ENCODE results near the gene ERVW-1. TPM values are rescaled to one million over a fixed set of nuclear protein-coding genes. Genes with fewer than 3 reads are reported as not detected.

The ERVW-1 gene
- total and polyA plus RNA-seq, 9 donors: 0.06 TPM; not detected in 8

DNA sequence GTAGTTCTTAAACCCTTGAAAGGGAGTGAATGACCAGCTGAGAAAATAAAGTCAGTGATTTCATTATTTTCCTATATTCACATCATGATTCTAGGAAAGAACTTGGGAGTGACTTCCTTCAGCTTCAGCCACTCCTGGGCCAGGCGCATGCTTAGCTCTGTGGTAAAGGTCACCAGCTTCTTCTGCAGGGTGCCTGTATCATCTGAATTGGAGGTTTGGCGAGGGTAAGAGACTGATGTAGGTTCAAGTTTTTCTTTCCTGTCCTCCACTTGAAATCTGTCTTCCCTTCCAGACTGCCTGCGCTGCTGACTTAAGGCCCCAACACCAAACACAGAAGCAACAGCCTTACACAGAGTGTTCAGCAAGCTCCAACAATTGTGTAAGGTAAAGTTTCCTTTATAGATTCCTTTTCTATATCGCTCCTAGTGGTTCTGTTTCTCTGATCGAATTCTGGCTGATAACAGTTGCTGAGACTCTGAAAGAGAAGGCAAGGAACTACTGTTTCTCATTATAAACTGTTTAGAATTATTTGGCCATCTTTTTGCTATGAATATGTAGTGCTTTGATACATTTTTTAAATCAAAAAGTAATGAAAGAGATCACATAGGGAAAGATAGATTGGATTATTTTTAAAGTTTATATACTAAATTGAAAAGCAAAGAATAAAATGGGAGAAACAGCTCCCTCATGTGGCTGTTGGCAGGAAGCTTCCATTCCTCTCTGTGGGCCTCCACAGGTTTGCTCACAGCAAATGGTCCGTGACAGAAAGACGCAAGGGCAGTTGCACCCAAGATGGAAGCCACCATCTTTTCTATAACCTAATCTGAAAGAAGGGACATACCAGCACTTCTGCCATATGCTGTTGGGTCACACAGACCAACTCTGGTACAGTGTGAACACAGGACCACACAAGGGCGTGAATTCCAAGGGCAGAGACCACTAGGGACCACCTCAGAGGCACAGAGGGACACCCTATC lies 16.4 kb downstream of the ERVW-1 start:
- no peak for DNase-seq
- Histone ChIP-seq H3K4me3 (no peak overlapping the region), H3K36me3 (no peaks in the 10 kb centered on the region), H3K27ac (no peak overlapping the region), H3K9me3 (no peaks in the 10 kb centered on the region), H3K4me1 (ENCODE audit: insufficient read depth) (no peaks in the 10 kb centered on the region), H3K27me3 (no peaks in the 10 kb centered on the region)
- WGBS, 3 donors: 42 to 52% (median 51%) methylated on average over 8 of the region's 8 CpGs
- TF ChIP-seq POLR2A (IDR thresholded peaks at IDR 0.05) (no peak), EP300 (IDR thresholded peaks at IDR 0.05) (no peak)
- TF ChIP-seq, protein P1, sequence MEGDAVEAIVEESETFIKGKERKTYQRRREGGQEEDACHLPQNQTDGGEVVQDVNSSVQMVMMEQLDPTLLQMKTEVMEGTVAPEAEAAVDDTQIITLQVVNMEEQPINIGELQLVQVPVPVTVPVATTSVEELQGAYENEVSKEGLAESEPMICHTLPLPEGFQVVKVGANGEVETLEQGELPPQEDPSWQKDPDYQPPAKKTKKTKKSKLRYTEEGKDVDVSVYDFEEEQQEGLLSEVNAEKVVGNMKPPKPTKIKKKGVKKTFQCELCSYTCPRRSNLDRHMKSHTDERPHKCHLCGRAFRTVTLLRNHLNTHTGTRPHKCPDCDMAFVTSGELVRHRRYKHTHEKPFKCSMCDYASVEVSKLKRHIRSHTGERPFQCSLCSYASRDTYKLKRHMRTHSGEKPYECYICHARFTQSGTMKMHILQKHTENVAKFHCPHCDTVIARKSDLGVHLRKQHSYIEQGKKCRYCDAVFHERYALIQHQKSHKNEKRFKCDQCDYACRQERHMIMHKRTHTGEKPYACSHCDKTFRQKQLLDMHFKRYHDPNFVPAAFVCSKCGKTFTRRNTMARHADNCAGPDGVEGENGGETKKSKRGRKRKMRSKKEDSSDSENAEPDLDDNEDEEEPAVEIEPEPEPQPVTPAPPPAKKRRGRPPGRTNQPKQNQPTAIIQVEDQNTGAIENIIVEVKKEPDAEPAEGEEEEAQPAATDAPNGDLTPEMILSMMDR (IDR thresholded peaks at IDR 0.05): no peak
- intact Hi-C loops (cut with DNase I): no loop called here

DNA sequence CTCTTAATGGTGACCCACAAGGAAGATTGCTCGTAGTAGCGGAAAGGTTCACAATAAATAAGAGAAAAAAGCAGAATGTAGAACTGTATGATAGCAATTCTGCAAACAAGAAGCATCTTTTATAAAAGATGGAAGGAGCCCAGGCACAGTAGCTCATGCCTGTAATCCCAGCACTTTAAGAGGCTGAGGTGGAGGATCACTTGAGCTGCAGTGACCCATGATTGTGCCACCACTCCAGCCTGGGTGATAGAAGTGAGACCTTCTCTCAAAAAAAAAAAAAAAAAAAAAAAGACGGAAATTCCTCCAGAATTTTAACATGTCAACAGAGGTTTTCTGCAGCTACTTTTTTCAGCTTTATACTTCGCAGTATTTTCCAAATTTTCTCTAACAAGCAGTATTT lies 17.2 kb downstream of the ERVW-1 start:
- no peak for TF ChIP-seq EP300 (IDR thresholded peaks at IDR 0.05)
- no peak for TF ChIP-seq POLR2A (IDR thresholded peaks at IDR 0.05)
- TF ChIP-seq, protein P1 (IDR thresholded peaks at IDR 0.05): no peak
- no peaks in the 10 kb centered on the region for H3K9me3 ChIP-seq
- H3K36me3 ChIP-seq: no peaks in the 10 kb centered on the region
- no peak overlapping the region for H3K27ac ChIP-seq
- intact Hi-C loops (cut with DNase I): no loop called here
- DNase-seq: no peak
- no peak overlapping the region for H3K4me3 ChIP-seq
- no peaks in the 10 kb centered on the region for H3K27me3 ChIP-seq
- H3K4me1 ChIP-seq (ENCODE audit: insufficient read depth): no peaks in the 10 kb centered on the region
- WGBS, 3 donors: 64 to 86% (median 75%) methylated on average over 4 of the region's 4 CpGs

DNA sequence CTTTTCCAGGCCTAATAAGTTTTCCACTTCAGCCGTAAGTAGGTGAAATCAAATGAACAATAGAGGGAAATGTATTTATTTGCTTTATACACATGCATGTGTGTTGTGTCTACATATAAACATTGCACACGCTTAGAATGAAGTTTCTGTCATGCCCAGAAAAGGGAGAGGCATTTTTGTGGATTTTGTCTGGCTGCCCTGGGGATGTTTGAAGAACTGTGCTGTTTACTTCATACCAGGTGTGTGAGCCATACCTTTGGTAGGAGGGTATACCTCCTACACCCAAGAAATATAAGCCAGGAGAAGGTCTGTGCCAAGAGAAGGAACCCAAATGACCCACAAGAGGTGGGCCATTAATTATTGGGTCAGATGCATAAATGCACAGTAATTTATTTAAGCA lies 17.6 kb downstream of the ERVW-1 start:
- WGBS, 3 donors: 71 to 86% (median 76%) methylated on average over 2 of the region's 2 CpGs
- Histone ChIP-seq H3K36me3 (no peaks in the 10 kb centered on the region), H3K27me3 (no peaks in the 10 kb centered on the region), H3K4me3 (no peak overlapping the region), H3K27ac (no peak overlapping the region), H3K4me1 (ENCODE audit: insufficient read depth) (no peaks in the 10 kb centered on the region), H3K9me3 (no peaks in the 10 kb centered on the region)
- no peak for DNase-seq
- TF ChIP-seq, protein P1 (IDR thresholded peaks at IDR 0.05): no peak
- TF ChIP-seq EP300 (IDR thresholded peaks at IDR 0.05): no peak
- no peak for TF ChIP-seq POLR2A (IDR thresholded peaks at IDR 0.05)
- intact Hi-C loops (cut with DNase I): no loop called here

DNA sequence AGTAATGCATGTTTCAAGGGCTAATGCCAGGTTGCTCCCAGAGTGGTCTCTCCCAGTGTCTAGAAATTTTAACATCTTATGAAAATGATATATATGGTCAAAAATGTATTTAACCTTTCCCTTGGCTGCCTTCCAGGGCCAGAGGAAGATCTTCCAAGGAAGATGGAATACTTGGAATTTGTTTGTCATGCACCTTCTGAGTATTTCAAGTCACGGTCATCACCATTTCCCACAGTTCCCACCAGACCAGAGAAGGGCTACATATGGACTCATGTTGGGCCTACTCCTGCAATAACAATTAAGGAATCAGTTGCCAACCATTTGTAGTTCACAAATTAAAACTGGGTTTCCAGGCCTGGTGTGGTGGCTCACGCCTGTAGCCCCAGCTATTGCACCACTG lies 21.5 kb downstream of the ERVW-1 start:
- no peaks in the 10 kb centered on the region for H3K27me3 ChIP-seq
- DNase-seq: no peak
- H3K36me3 ChIP-seq: no peaks in the 10 kb centered on the region
- TF ChIP-seq POLR2A (IDR thresholded peaks at IDR 0.05): no peak
- no peak for TF ChIP-seq EP300 (IDR thresholded peaks at IDR 0.05)
- TF ChIP-seq, protein P1 (IDR thresholded peaks at IDR 0.05): no peak
- intact Hi-C loops (cut with DNase I): no loop called here
- 85 to 94% (median 88%) methylated on average over 2 of the region's 2 CpGs for WGBS, 3 donors
- no peaks in the 10 kb centered on the region for H3K4me1 ChIP-seq (ENCODE audit: insufficient read depth)
- no peak overlapping the region for H3K27ac ChIP-seq
- no peaks in the 10 kb centered on the region for H3K9me3 ChIP-seq
- H3K4me3 ChIP-seq: no peak overlapping the region

Data from ovary (tissue), 9 donors.